HG03097 (cell line): ENCODE measurements around the gene APOBEC3B.
"Not testable (repeated sequence)": the region's sequence is repeated elsewhere in the genome, so short reads cannot be mapped to it uniquely, and the experiment has no call there.

Experiments used
- ATAC-seq: cut with Tn5 transposase; IDR thresholded peaks from one replicate; pipeline ENCODE4 v1.9.1; 2021; ENCODE audit not compliant: unreplicated experiment, low FRiP score

APOBEC3B gene

DNA sequence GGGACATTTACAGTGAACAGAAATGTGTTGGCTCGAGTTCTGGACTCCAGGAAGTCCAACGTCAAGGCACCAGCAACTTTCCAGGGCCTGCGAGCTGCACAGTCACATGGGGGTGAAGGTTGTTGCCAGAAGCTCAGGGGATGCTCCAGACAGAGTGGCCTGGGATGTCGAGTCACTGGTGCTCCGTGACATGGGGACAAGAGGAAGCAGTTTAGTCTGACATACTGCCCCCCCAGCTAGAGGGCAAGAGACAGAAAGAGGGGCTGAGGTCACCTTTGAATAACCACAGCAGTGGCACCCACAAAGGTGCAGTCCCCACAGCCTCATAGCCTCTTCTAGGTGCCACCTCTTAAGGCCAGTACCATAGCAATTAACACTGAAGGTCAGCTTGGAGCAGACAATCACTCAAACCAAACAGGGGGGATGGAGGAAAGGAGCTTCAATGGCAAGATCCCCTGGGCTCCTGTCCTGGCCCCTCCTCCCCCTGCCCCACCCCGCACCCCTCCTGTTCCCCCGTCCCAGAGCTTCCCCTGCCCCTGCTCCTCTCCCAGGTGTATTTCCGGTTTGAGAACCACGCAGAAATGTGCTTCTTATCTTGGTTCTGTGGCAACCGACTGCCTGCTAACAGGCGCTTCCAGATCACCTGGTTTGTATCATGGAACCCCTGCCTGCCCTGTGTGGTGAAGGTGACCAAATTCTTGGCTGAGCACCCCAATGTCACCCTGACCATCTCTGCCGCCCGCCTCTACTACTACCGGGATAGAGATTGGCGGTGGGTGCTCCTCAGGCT, 42.6 kb downstream of the APOBEC3B start:
- no peak for ATAC-seq

DNA sequence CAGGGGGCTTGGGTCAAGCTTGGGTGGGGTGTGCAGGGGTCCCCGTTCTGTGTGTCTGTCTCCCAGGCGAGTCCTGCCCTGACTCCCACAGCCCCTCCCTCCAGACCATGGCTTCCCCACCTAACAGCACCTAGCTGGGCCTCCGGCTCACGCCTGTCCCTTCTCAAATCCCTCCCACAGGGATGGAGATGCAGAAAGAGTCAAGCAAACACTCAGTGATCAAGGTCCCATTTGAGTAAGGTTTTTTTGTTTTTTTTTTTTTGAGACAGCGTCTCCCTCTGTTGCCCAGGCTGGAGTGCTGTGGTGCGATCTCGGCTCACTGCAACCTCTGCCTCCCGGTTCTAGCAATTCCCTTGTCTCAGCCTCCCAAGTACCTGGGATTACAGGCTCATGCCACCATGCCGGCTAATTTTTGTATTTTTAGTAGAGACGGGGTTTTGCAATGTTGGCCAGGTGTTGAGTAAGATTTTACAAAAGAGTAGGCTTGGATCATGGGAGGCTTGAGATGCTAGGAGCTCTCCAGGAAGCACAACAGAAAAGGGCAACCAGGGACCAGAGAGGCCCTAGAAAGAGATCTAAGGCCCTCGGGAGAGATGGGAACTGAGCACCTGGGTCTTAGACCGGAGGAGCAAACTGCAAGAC, 44.5 kb downstream of the APOBEC3B start:
- ATAC-seq = no peak

DNA sequence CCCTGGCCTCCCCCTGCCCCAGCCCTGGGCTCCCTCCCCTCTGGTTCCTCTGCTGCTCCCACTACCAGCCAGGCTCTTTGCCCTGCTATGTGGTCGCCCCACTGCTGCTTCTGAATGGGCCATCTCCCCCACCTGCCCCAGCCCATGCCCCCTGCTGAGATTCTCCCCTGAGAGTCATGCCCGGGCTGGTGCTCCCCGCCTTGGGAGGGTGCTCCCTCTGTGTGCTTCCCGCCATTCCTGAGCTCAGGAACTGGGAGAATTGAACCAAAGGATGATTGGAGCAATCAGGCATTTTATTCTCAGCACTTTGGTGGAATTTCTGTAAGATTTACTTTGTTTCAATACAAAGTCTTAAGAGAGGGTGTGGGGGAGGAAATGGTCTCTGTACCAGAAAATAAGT, 45.6 kb downstream of the APOBEC3B start:
- ATAC-seq = no peak

DNA sequence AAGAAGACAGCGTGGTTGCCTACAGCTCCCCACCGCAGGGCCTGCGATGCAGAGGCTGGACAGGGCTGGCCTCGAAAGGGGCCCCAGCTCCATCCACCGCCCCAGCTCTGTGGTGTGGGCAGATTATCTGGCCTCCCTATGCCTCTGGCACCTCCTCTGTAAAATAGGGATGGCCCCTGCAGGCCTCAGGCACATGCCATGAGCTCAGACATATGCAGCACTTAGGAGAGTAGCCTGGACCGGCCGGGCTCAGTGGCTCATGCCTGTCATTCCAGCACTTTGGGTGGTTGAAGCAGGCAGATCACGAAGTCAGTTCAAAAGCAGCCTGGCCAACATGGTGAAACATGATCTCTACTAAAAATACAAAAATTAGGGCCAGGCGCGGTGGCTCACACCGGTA, 46.1 kb downstream of the APOBEC3B start:
- ATAC-seq = no peak

DNA sequence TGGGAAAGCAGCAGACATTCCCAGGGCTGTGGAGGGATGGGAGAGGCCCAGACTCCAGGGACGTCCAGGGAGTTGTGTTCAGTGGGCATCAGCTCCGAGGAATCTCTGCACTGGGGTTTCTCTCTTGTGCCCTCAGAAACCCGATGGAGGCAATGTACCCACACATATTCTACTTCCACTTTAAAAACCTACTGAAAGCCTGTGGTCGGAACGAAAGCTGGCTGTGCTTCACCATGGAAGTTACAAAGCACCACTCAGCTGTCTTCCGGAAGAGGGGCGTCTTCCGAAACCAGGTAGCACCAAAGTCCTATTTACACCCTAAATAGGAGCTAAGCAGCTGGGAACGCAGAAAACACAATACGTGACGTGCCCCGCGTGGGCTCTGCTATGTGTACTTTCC, 47.1 kb downstream of the APOBEC3B start:
- ATAC-seq = no peak

DNA sequence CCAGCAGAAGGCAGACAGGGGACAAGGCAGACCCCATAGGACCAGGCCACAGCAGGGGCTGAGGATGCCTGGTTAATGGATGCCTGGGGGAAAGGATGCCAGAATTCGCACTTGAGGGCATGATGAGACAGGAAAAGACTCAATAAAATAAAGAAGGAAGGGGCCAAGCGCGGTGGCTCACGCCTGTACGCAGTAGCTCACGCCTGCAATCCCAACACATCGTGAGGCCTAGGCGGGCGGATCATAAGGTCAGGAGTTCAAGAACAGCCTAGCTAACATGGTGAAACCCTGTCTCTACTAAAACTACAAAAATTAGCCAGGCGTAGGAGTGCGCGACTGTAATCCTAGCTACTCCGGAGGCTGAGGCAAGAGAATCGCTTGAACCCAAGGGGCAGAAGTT, 48.6 kb downstream of the APOBEC3B start:
- ATAC-seq = no peak

DNA sequence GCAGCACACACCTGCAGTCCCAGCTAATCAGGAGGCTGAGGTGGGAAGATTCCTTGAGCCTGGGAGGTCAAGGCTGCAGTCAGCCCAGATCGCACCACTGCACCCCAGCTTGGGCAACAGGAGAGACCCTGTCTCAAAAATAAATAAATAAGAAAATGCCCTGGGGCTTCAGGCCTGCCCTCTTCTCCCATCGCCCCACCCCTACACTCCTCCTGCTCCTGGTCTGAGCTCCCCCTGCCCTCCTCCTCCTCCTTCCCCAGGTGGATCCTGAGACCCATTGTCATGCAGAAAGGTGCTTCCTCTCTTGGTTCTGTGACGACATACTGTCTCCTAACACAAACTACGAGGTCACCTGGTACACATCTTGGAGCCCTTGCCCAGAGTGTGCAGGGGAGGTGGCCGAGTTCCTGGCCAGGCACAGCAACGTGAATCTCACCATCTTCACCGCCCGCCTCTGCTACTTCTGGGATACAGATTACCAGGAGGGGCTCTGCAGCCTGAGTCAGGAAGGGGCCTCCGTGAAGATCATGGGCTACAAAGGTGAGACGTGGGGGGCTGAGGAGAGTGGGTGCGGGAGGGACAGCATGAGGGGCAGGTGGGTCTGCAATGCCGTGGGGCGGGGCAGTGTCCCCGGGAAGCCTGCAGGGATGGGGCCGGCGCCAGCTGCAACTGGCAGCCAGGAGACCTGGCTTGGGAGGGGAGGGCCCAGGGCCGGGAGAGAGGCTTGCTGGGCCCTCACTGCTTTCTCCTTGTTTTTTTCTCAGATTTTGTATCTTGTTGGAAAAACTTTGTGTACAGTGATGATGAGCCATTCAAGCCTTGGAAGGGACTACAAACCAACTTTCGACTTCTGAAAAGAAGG, 49.5 kb downstream of the APOBEC3B start:
- not testable (repeated sequence) for ATAC-seq

DNA sequence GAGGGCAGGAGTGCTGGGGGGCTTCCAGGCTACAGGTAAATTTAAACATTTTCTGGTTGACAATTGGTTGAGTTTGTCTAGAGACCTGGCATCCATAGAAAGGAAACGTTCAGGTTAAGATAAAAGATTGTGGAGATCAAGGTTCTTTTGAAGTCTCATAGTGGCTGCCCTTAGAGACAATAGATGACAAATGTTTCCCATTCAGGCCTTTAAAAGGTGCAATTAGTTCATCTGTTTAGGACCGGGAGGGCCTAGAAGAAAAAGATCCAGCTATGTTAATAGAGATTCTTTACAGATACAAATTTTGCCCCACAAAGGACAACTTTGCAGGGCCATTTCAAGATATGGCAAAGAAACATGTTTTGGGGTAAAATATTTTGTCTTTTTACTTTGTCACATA, 54.9 kb downstream of the APOBEC3B start:
- ATAC-seq = not testable (repeated sequence)

DNA sequence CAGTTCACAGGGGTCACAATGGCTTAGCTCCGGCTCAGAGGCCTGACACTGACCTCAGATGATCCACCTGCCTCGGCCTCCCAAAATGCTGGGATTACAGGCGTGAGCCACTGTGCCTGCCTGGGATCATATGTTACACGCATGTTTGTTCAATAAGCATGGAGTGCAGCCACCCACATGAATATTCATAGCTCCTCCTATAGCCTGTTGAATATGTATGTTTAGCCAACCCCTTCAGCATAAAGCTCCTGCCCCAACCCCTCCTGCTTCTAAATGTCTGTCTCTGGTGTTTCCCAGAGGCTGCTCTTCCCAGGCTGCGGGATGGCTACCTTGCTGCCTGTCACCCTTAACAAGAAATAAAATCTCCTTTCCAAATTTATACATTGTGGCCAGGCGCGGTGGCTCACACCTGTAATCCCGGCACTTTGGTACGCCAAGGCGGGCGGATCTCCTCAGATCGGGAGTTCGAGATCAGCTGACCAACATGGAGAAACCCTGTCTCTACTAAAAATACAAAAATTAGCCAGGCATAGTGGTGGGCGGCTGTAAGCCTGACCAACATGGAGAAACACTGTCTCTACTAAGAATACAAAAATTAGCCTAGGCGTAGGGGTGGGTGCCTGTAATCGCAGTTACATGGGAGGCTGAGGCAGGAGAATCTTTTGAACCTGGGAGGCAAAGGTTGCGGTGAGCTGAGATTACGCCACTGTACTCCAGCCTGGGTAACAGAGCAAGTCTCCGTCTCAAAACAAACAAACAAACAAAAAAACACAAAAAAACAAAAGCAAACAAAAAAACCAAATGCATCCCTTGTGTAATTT, 57.4 kb downstream of the APOBEC3B start:
- ATAC-seq = no peak

DNA sequence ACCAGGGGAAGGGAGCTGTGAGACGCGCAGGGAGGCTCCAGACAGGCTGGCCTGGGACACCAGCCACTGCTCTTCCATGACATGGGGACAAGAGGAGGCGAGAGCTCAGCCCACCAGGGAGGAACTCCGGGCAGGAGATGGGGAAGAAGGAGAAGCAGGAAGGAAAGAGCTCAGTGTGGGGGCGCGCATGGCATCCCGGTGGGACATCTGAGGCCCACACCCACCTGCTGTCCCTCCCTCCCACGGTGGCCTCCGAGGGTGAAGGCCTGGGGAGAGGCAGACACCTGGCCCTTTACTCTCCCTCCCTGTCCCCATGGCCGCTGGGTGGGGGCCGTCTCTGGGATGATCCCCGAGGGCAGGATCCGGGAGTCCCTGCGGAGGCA, 58.0 kb downstream of the APOBEC3B start:
- ATAC-seq = not testable (repeated sequence)

DNA sequence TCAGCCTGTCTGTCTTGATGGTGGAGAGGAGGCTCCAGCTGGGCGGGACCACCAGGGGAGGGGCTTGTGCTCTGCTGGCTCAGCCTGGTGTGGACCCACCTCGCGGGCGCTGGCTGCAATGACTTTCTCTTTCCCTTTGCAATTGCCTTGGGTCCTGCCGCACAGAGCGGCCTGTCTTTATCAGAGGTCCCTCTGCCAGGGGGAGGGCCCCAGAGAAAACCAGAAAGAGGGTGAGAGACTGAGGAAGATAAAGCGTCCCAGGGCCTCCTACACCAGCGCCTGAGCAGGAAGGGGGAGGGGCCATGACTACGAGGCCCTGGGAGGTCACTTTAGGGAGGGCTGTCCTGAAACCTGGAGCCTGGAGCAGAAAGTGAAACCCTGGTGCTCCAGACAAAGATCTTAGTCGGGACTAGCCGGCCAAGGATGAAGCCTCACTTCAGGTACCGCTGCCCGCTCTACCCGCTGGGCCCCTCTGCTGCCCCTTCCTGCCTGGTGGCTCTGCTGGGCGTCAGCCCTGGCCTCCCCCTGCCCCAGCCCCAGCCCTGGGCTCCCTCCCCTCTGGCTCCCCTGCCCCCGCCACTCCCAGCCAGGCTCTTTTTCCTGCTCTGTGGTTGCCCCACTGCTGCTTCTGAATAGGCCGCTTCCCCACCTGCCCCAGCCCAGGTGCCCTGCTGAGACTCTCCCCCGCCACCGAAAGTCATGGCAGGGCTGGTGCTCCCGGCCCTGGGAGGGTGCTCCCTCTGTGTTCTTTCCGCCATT, 58.6 kb downstream of the APOBEC3B start, which contains the start of gene APOBEC3F:
Gene APOBEC3F (plus strand): TSS at position 327 of the 759 bp plus-strand sequence. CDS start 97 bp downstream, at position 424.
- peak; percentile 70 for ATAC-seq

DNA sequence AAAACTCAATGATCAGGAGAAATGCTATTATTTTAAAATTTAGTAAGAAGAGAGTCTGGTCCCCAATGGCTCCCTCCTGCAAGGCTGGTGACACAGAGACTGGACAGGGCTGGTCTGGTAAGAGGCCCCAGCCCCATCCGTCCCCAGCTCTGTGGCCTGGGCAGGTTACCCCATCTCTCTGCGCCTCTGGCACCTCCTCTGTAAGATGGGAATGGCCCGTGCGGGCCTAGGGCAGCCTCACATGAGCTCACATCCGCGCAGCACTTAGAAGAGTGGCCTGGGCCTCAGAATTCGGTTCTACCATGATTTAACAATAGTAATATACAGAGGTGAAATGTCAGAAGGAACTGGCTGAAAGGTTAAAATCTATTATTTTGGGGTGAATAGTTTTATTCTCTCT, 59.8 kb downstream of the APOBEC3B start:
- no peak for ATAC-seq
